Muscle layer of duodenum (tissue), 2 donors: ENCODE measurements around the gene UBTD2.

Experiments
- H3K27ac ChIP-seq: one replicate; pipeline ENCODE4 v1.7.0; 2013; ENCODE audit warnings: mild to moderate bottlenecking, low read length
- H3K27me3 ChIP-seq: one replicate; pipeline ENCODE4 v1.7.0; 2013; ENCODE audit warnings: low read depth, mild to moderate bottlenecking, control low read depth, low read length
- H3K36me3 ChIP-seq, 2 donors: one replicate each; pipeline ENCODE4 v1.7.0; 2013; ENCODE audit warnings: low read length in 2 of 2, control low read depth in 1 of 2, mild to moderate bottlenecking in 1 of 2; ENCODE audit not compliant: insufficient read depth in 2 of 2, control insufficient read depth in 1 of 2
- H3K4me1 ChIP-seq, 2 donors: one replicate each; pipeline ENCODE4 v1.7.0; 2013; ENCODE audit warnings: low read length in 2 of 2, mild to moderate bottlenecking in 2 of 2, control low read depth in 1 of 2, moderate library complexity in 1 of 2; ENCODE audit not compliant: insufficient read depth in 2 of 2, control insufficient read depth in 1 of 2
- H3K4me3 ChIP-seq, 2 donors: one replicate each; pipeline ENCODE4 v1.7.0; 2013; ENCODE audit warnings: low read length in 2 of 2, low read depth in 1 of 2, mild to moderate bottlenecking in 1 of 2
- H3K9me3 ChIP-seq, 2 donors: one replicate each; pipeline ENCODE4 v1.7.0; 2013; ENCODE audit warnings: low read length in 2 of 2, control low read depth in 1 of 2, mild to moderate bottlenecking in 1 of 2; ENCODE audit not compliant: control insufficient read depth in 1 of 2
- donor health status: healthy.

Gene UBTD2

GRCh38 chr5:172274951-172275753 is 8.4 kb downstream of the UBTD2 start:
- Histone ChIP-seq H3K27me3 (no peaks in the 10 kb centered on the region), H3K4me3 (no peak overlapping the region), H3K9me3 (no peaks in the 10 kb centered on the region), H3K36me3 (no peaks in the 10 kb centered on the region), H3K4me1 (peaks cover 0 to 5% of the 10 kb centered on the region in 2 donors), H3K27ac (no peak overlapping the region)

GRCh38 chr5:172267943-172268342 is 15.6 kb downstream of the UBTD2 start:
- Histone ChIP-seq H3K4me1 (peaks cover 3 to 6% of the 10 kb centered on the region in 2 donors), H3K27me3 (no peaks in the 10 kb centered on the region), H3K36me3 (no peaks in the 10 kb centered on the region), H3K27ac (no peak overlapping the region), H3K9me3 (no peaks in the 10 kb centered on the region), H3K4me3 (no peak overlapping the region)

DNA sequence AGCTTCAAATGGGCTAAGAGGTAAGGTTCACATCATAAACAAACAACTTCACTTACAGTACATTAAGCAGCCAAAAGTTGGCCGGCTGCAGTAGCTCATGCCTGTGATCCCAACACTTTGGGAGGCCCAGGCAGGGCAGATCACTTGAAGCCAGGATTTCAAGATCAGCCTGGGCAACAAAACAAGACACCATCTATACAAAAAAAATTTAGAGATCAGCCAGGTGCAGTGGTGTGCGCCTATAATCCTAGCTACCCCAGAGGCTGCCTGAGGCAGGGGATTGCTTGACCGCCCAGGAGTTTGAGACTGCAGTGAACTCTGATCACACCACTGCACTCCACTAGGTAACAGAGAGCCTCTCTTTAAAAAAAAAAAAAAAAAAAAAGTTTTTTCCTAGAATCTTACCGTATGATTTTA is 16.9 kb downstream of the UBTD2 start:
- Histone ChIP-seq H3K4me3 (no peak overlapping the region), H3K4me1 (peaks cover 3 to 6% of the 10 kb centered on the region in 2 donors), H3K36me3 (no peaks in the 10 kb centered on the region), H3K27ac (no peak overlapping the region), H3K9me3 (no peaks in the 10 kb centered on the region), H3K27me3 (no peaks in the 10 kb centered on the region)

DNA sequence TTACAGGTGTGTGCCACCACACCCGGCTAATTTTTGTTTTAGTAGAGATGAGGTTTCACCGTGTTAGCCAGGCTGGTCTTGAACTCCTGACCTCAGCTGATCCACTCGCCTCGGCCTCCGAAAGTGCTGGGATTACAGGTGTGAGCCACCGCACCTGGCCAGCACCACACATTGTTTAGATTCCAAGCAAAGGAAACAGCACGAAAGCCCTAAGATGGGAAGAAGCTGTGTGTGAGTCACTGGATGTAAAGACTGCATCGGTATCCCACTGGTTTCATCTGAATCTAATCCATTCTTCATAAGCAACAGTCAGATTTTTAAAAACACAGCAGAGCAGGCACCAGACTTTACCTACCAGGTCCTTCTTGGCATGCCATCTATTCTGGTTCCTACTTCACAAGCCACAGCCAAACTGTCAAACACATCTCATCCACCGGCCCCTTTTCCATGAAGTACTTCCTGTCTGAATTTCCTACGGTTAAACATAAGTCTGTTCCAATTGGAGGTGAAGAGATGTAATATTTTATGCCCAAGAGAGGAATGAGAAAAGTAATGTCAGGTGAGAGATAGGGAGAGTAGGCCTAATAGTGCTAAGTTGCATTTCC is 17.4 kb downstream of the UBTD2 start:
- peaks cover 3 to 6% of the 10 kb centered on the region in 2 donors for H3K4me1 ChIP-seq
- no peak overlapping the region for H3K27ac ChIP-seq
- H3K27me3 ChIP-seq: no peaks in the 10 kb centered on the region
- H3K36me3 ChIP-seq: no peaks in the 10 kb centered on the region
- no peaks in the 10 kb centered on the region for H3K9me3 ChIP-seq
- H3K4me3 ChIP-seq: no peak overlapping the region

DNA sequence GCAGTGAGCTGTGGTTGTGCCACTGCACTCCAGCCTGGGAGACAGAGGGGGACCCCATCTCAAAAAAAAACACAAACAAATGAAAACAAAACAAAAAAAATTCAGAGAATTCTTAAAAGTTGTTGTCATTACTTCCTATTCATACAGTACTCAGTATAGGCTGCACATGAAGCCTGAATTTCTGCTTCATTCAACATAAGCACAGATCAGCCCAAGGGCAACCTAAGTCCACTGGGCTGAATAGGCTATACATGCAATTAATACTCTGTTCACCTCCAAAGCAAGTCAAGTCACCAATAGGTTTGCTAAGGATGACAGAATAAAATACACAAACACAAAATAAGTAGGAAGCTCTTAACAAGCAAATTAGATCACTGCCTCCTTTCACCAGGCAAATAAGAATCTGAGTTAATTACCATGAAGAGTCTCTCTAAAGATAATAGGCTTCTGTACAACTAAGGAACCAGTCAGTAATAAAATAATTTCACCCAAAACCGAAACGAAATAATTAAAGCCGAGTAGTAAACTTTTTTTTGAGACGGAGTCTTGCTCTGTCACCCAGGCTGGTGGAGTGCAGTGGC is 18.7 kb downstream of the UBTD2 start:
- Histone ChIP-seq H3K27ac (no peak overlapping the region), H3K36me3 (no peaks in the 10 kb centered on the region), H3K4me3 (no peak overlapping the region), H3K9me3 (no peaks in the 10 kb centered on the region), H3K27me3 (no peaks in the 10 kb centered on the region), H3K4me1 (peaks cover 3 to 10% of the 10 kb centered on the region in 2 donors)

GRCh38 chr5:172255444-172255843 is 28.1 kb downstream of the UBTD2 start:
- H3K4me3 ChIP-seq: no peak overlapping the region
- H3K4me1 ChIP-seq: no peaks in the 10 kb centered on the region
- H3K27ac ChIP-seq: no peak overlapping the region
- peaks cover 8 to 15% of the 10 kb centered on the region in 2 donors for H3K9me3 ChIP-seq
- H3K27me3 ChIP-seq: no peaks in the 10 kb centered on the region
- H3K36me3 ChIP-seq: peaks cover 10 to 16% of the 10 kb centered on the region in 2 donors

- no peak overlapping the region for H3K4me3 ChIP-seq
- H3K36me3 ChIP-seq: peaks cover 10 to 16% of the 10 kb centered on the region in 2 donors
- peaks cover 8 to 15% of the 10 kb centered on the region in 2 donors for H3K9me3 ChIP-seq
- H3K27ac ChIP-seq: no peak overlapping the region
- H3K4me1 ChIP-seq: no peaks in the 10 kb centered on the region
- H3K27me3 ChIP-seq: no peaks in the 10 kb centered on the region
Observed at GRCh38 chr5:172252501-172252900, 31.1 kb downstream of the UBTD2 start.

DNA sequence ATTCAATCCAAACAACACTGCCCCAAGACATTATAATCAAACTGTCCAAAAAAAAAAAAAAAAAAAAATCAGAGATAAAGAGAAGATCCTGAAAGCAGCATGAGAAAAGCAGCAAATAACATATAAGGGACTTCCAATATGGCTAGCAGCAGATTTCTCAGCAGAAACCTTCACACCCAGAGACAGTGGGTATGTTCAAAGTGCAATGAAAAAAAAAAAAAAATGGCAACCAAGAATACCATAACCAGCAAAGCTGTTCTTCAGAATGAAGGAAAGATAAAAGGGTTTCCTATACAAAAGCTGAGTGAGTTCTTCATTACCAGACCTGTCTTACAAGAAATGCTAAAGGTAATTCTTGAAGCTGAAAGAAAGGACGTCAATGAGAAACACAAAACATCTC is 32.1 kb downstream of the UBTD2 start:
- Histone ChIP-seq H3K27ac (no peak overlapping the region), H3K36me3 (peaks cover 10 to 16% of the 10 kb centered on the region in 2 donors), H3K9me3 (peaks cover 8 to 15% of the 10 kb centered on the region in 2 donors), H3K4me3 (no peak overlapping the region), H3K27me3 (no peaks in the 10 kb centered on the region), H3K4me1 (no peaks in the 10 kb centered on the region)

- Histone ChIP-seq H3K4me3 (no peak overlapping the region), H3K27me3 (no peaks in the 10 kb centered on the region), H3K4me1 (peaks cover 0 to 7% of the 10 kb centered on the region in 2 donors), H3K27ac (no peak overlapping the region), H3K36me3 (peaks cover 0 to 4% of the 10 kb centered on the region in 2 donors), H3K9me3 (peaks cover 8 to 15% of the 10 kb centered on the region in 2 donors)
Observed at GRCh38 chr5:172248637-172249036, 34.9 kb downstream of the UBTD2 start.

DNA sequence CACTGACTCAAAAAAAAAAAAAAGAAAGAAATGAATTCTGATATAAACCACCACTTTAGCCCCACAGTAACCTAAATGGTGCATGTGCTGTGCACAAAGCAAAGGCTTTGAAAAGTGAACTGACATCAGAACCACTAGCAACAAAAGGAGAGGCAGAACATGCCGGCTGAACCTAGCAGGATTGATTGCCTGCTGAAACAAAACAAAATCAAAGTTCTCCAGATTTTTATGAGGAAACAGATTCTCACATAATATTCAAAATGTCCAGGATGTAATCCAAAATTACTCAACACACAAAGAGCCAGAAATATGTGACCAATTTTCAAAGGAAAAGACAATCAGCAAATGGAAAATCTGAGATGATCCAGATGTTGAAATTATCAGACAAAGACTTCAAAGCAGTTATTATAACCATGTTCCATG is 37.9 kb downstream of the UBTD2 start:
- H3K27me3 ChIP-seq: no peaks in the 10 kb centered on the region
- no peak overlapping the region for H3K4me3 ChIP-seq
- peaks cover 0 to 7% of the 10 kb centered on the region in 2 donors for H3K4me1 ChIP-seq
- no peaks in the 10 kb centered on the region for H3K9me3 ChIP-seq
- no peak overlapping the region for H3K27ac ChIP-seq
- H3K36me3 ChIP-seq: no peaks in the 10 kb centered on the region

DNA sequence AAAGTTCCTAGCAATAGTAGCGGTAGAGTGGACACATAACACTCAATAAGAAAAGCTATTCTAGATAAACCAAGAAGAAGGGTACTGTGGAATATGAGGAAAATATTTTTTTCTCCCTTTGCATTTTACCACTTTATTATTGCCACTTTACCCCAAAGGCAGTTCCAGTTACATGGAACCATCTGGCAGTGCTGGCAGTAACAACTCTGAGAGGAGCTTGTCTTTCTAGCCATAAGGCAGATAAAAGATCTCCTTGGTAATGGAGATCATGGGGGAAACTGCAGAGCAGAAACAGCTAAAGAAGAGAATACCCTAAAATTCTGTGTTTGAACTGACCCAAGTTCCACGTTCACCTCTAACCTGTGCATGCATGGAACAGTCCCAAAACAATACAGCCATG is 38.5 kb downstream of the UBTD2 start:
- H3K36me3 ChIP-seq: no peaks in the 10 kb centered on the region
- no peaks in the 10 kb centered on the region for H3K27me3 ChIP-seq
- no peak overlapping the region for H3K27ac ChIP-seq
- peaks cover 0 to 7% of the 10 kb centered on the region in 2 donors for H3K4me1 ChIP-seq
- H3K9me3 ChIP-seq: no peaks in the 10 kb centered on the region
- H3K4me3 ChIP-seq: no peak overlapping the region
